K562 (cell line): ENCODE results near the gene CASKIN1. TPM values are rescaled to one million over a fixed set of nuclear protein-coding genes. Genes with fewer than 3 reads are reported as not detected.
A peak's percentile ranks its signal among the peaks of the same experiment; 100 is the strongest.

Source experiments
- ATAC-seq: fragments of 200-7000 bp; cut with Tn5 transposase; 3 replicates; pipeline ENCODE4 v1.9.1; 2020; ENCODE audit warnings: moderate library complexity
- BruUV-seq: library from RNA; stranded (reverse); fragments of 400-500 nt; replicated peaks from 2 replicates; lab custom pipeline; 2021; lab: Mats Ljungman, UMichigan
- CTCF ChIA-PET: fragments of 300-600 bp; formaldehyde crosslinking; extraction: SDS; loops from one replicate; lab custom pipeline; 2021; ENCODE audit warnings: low intra/inter-chr PET ratio; lab: Yijun Ruan, JAX
- POLR2A ChIA-PET: fragments of 300-600, 350-650 bp; sonication (Branson Sonifier 250); formaldehyde crosslinking; extraction: SDS; loops from one replicate; lab custom pipeline; 2021; ENCODE audit warnings: antibody characterized with exemption, inconsistent platforms; lab: Yijun Ruan, JAX
- DNase-seq, 4 experiments: peaks; one replicate each; pipeline versions ENCODE4 v3.0.0 to v3.0.0-alpha.2; 2011 to 2018; ENCODE audit warnings: low spot score in 3 of 4, mixed read lengths in 3 of 4; ENCODE audit errors: extremely low read depth in 1 of 4
- FAIRE-seq: peaks from 2 replicates; lab custom pipeline; 2011; peaks lifted over from hg19 to GRCh38; lab: Jason Lieb, UNC
- H2AFZ ChIP-seq: 2 replicates; pipeline ENCODE4 v1.6.0; 2011; ENCODE audit warnings: low read depth, low read length, control low read depth, inconsistent platforms
- H3K27ac ChIP-seq: fragments of 200-600 bp; 3 replicates; pipeline ENCODE4 v1.8.0; 2011; ENCODE audit warnings: low read depth, mild to moderate bottlenecking, control low read depth, inconsistent platforms, low read length, moderate library complexity, mixed read lengths; ENCODE audit errors: extremely low read depth
- H3K27me3 ChIP-seq, 2 experiments: fragments of 300-600 bp in 1 of 2; 2 replicates in 1 of 2; 3 replicates in 1 of 2; pipeline versions ENCODE4 v1.6.0 to v1.8.0; 2011; ENCODE audit warnings: inconsistent platforms in 2 of 2, low read length in 2 of 2, mild to moderate bottlenecking in 1 of 2, mixed read lengths in 1 of 2, moderate library complexity in 1 of 2; ENCODE audit not compliant: control insufficient read depth in 2 of 2, insufficient read depth in 2 of 2
- H3K36me3 ChIP-seq: fragments of 300-600 bp; 3 replicates; pipeline ENCODE4 v1.8.0; 2011; ENCODE audit warnings: mild to moderate bottlenecking, low read length, inconsistent platforms; ENCODE audit not compliant: control insufficient read depth, insufficient read depth
- H3K4me1 ChIP-seq, 2 experiments: fragments of 200-600 bp in 1 of 2; replicated peaks in 1 of 2; 2 replicates in 1 of 2; 3 replicates in 1 of 2; pipeline versions ENCODE4 v1.5.1 to v1.8.0; 2011; ENCODE audit warnings: inconsistent platforms in 2 of 2, low read length in 2 of 2, mild to moderate bottlenecking in 1 of 2, mixed read lengths in 1 of 2, moderate library complexity in 1 of 2; ENCODE audit not compliant: control insufficient read depth in 2 of 2, insufficient read depth in 2 of 2
- H3K4me2 ChIP-seq: 2 replicates; pipeline ENCODE4 v1.6.1; 2011; ENCODE audit warnings: low read length, control low read depth, inconsistent platforms, mixed read lengths; ENCODE audit not compliant: insufficient read depth
- H3K4me3 ChIP-seq: fragments of 200-600 bp; sonication (generic), shearing (Covaris generic); 2 replicates; pipeline ENCODE4 v1.5.1; 2016; ENCODE audit warnings: control low read depth, inconsistent platforms
- H3K79me2 ChIP-seq: fragments of 200-600 bp; 3 replicates; pipeline ENCODE4 v1.8.0; 2011; ENCODE audit warnings: low read length, inconsistent platforms; ENCODE audit not compliant: control insufficient read depth, insufficient read depth
- H3K9ac ChIP-seq, 2 experiments: 2 replicates each; pipeline versions ENCODE4 v1.6.0 to v1.6.1; 2011; ENCODE audit warnings: low read depth in 2 of 2, low read length in 2 of 2, control low read depth in 1 of 2, inconsistent platforms in 1 of 2, mild to moderate bottlenecking in 1 of 2, mixed read lengths in 1 of 2; ENCODE audit not compliant: insufficient read depth in 1 of 2
- H3K9me1 ChIP-seq: one replicate; pipeline ENCODE4 v1.6.0; 2011; ENCODE audit warnings: inconsistent platforms, mild to moderate bottlenecking, low read length, moderate library complexity; ENCODE audit not compliant: control insufficient read depth, insufficient read depth
- H3K9me3 ChIP-seq: replicated peaks from 2 replicates; pipeline ENCODE4 v1.5.1; 2011; ENCODE audit warnings: low read depth, low read length, inconsistent platforms; ENCODE audit not compliant: control insufficient read depth, insufficient read depth
- H4K20me1 ChIP-seq: replicated peaks from 2 replicates; pipeline ENCODE4 v1.6.1; 2011; ENCODE audit warnings: low read length, inconsistent platforms, mixed read lengths; ENCODE audit not compliant: control insufficient read depth, insufficient read depth
- ADNP ChIP-seq: fragments of 200-800 bp; sonication (Bioruptor generic); IDR thresholded peaks from 2 replicates; pipeline ENCODE4 v1.6.1; 2016; ENCODE audit warnings: missing genetic modification characterization, missing compliant biosample characterization
- CBX1 ChIP-seq: sonication (generic); IDR thresholded peaks from 2 replicates; pipeline ENCODE4 v1.6.1; 2016; ENCODE audit warnings: antibody characterized with exemption, low read depth, mild to moderate bottlenecking
- CHD2 ChIP-seq: IDR thresholded peaks from 2 replicates; pipeline ENCODE4 v1.6.1; 2011; ENCODE audit warnings: low read depth, low read length
- ERF ChIP-seq: fragments of 450-650 bp; formaldehyde crosslinking; IDR thresholded peaks from 2 replicates; pipeline ENCODE4 v1.4.0; 2020; ENCODE audit warnings: mild to moderate bottlenecking, mixed read lengths
- GTF2F1 ChIP-seq: IDR thresholded peaks from 2 replicates; pipeline ENCODE4 v1.6.1; 2011; ENCODE audit warnings: low read depth, low read length, improper control_type of control experiment
- HBP1 ChIP-seq: fragments of 450-650 bp; formaldehyde crosslinking; IDR thresholded peaks from 2 replicates; pipeline ENCODE4 v1.4.0; 2022; ENCODE audit warnings: missing genetic modification characterization
- MBD2 ChIP-seq: sonication (generic); IDR thresholded peaks from 2 replicates; pipeline ENCODE4 v1.6.1; 2016; ENCODE audit warnings: low read depth, borderline replicate concordance
- POLR2G ChIP-seq: fragments of 200-400 bp; formaldehyde crosslinking; IDR thresholded peaks from 2 replicates; pipeline ENCODE4 v1.6.1; 2017; ENCODE audit warnings: low read depth, mild to moderate bottlenecking, antibody characterized with exemption, low read length, moderate library complexity
- SNRNP70 ChIP-seq: fragments of 200-400 bp; formaldehyde crosslinking; optimal IDR thresholded peaks from 2 replicates; pipeline ENCODE3; 2017; ENCODE audit warnings: low read depth, low read length
- TFAP4 ChIP-seq: sonication (generic); formaldehyde crosslinking; IDR thresholded peaks from 2 replicates; pipeline ENCODE4 v1.8.0; 2022; ENCODE audit warnings: missing genetic modification reagents, mild to moderate bottlenecking, moderate library complexity, borderline replicate concordance
- ZBTB5 ChIP-seq: fragments of 450-650 bp; IDR thresholded peaks from 2 replicates; pipeline ENCODE4 v1.6.1; 2017; ENCODE audit warnings: antibody characterized with exemption
- ZFX ChIP-seq: sonication (generic); formaldehyde crosslinking; IDR thresholded peaks from 2 replicates; pipeline ENCODE4 v1.8.0; 2022; ENCODE audit warnings: mild to moderate bottlenecking, missing genetic modification reagents, moderate library complexity
- ZNF511 ChIP-seq: sonication (generic); formaldehyde crosslinking; IDR thresholded peaks from 2 replicates; pipeline ENCODE4 v1.8.0; 2022; ENCODE audit warnings: mild to moderate bottlenecking, missing genetic modification reagents
- WGBS: fragments of 100-300 bp; shearing (Covaris generic); methylation state at CpG from one replicate; pipeline ENCODE4 v1.1.6; 2016; ENCODE audit warnings: low coverage, mixed read lengths; ENCODE audit not compliant: insufficient coverage; ENCODE audit errors: missing lambda C conversion rate; 5-methylcytosine and 5-hydroxymethylcytosine counted together
- in situ Hi-C: fragments of 300-500 bp; cut with MboI; formaldehyde crosslinking; loops from 4 replicates; pipeline ENCODE4 v1.15.0; 2018; ENCODE audit warnings: inconsistent platforms, mixed read lengths
- intact Hi-C: fragments of 100-400 bp; cut with micrococcal nuclease; formaldehyde crosslinking; loops from 2 replicates; pipeline ENCODE4 v1.14.2; 2022
- polyA plus RNA-seq, 8 experiments: library from polyadenylated mRNA; depleted of rRNA in 4 of 8; stranded (reverse) in 5 of 8; unstranded in 3 of 8; fragments of >200 nt; fragmentation: Nextera tagmentation in 2 of 8; fragmentation: Illumina TruSeq in 1 of 8; extraction: Ambion mirVana in 2 of 8; extraction: Trizol in 1 of 8; gene quantifications; 2 replicates each; pipeline versions ENCODE4 v1.2.1 to v1.2.3, GENCODE V29; 2011 to 2014; ENCODE audit warnings: inconsistent platforms in 1 of 8, missing spikeins in 1 of 8
- total RNA-seq, 7 experiments: library from RNA; depleted of rRNA in 6 of 7; stranded (reverse); fragments of >200 nt in 6 of 7; fragmentation: Illumina TruSeq in 2 of 7; extraction: Trizol in 2 of 7; gene quantifications; 2 replicates each; pipeline versions ENCODE4 v1.2.1 to v1.2.3, GENCODE V29; 2011 to 2021; ENCODE audit warnings: low replicate concordance in 1 of 7
- TF ChIP-seq, protein P1 (sequence below): sonication (generic); formaldehyde crosslinking; IDR thresholded peaks from 2 replicates; pipeline ENCODE4 v1.8.0; 2022; ENCODE audit warnings: missing genetic modification reagents, mild to moderate bottlenecking, borderline replicate concordance
- TF ChIP-seq, protein P2 (sequence below): fragments of 450-650 bp; conservative IDR thresholded peaks from 2 replicates; pipeline ENCODE4 v1.6.1; 2016; ENCODE audit warnings: missing genetic modification characterization, low read depth, mild to moderate bottlenecking, missing compliant biosample characterization, moderate library complexity

CASKIN1 gene
- total and polyA plus RNA-seq, 9 of the 15 experiments (the other 6 are each of a cell fraction or from before 2014, with no cell fraction given) = 0.15 to 4.5 (median 1.5) TPM; not detected in 2

GRCh38 chr16:2211923-2212347 lies 15.5 kb upstream of the CASKIN1 start:
- POLR2A ChIA-PET = interaction anchor here (0.6 to 2.1 kb wide), 9 partner anchors 8 to 273 kb away, joined by 3 to 12 read pairs (median 5); partner anchors contain the start of genes E4F1 and TRAF7
- Histone ChIP-seq H3K4me2 (peak overlapping the region; percentile 87; the same call in 1 of the 2 replicates), H3K27ac (no peak overlapping the region)
- TF ChIP-seq ZNF511 (0 out of 2 replicates have a peak, but pooled peaks have one; percentile 31), ADNP (tag) (no peak), ZBTB5 (no peak), CBX1 (0 out of 2 replicates have a peak, but pooled peaks have one; percentile 19), HBP1 (CRISPR knock-in tag) (no peak), SNRNP70 (peak; percentile 20), ZFX (CRISPR knock-in tag) (0 out of 2 replicates have a peak, but pooled peaks have one; percentile 2), ERF (CRISPR knock-in tag) (no peak), TFAP4 (CRISPR knock-in tag) (0 out of 2 replicates have a peak, but pooled peaks have one; percentile 23), POLR2G (peak; percentile 70), MBD2 (no peak), CHD2 (no peak), GTF2F1 (no peak)
- TF ChIP-seq, protein P1, sequence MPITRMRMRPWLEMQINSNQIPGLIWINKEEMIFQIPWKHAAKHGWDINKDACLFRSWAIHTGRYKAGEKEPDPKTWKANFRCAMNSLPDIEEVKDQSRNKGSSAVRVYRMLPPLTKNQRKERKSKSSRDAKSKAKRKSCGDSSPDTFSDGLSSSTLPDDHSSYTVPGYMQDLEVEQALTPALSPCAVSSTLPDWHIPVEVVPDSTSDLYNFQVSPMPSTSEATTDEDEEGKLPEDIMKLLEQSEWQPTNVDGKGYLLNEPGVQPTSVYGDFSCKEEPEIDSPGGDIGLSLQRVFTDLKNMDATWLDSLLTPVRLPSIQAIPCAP = no peak
- TF ChIP-seq, protein P2, sequence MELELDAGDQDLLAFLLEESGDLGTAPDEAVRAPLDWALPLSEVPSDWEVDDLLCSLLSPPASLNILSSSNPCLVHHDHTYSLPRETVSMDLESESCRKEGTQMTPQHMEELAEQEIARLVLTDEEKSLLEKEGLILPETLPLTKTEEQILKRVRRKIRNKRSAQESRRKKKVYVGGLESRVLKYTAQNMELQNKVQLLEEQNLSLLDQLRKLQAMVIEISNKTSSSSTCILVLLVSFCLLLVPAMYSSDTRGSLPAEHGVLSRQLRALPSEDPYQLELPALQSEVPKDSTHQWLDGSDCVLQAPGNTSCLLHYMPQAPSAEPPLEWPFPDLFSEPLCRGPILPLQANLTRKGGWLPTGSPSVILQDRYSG (tag) = no peak

More at GRCh38 chr16:2211923-2212347, 15.5 kb upstream of the CASKIN1 start:
- CTCF ChIA-PET = no interaction called here
- no peaks in the 10 kb centered on the region for H3K9me1 ChIP-seq
- H3K79me2 ChIP-seq = peaks cover 62% of the 10 kb centered on the region
- no peak overlapping the region for H2AFZ ChIP-seq
- no peak for FAIRE-seq
- no peaks in the 10 kb centered on the region for H3K9me3 ChIP-seq
- WGBS = 61% methylated on average over 11 of the region's 11 CpGs
- peak overlapping the region in 1 of 2 experiments; percentile 99; a peak in 2 of 4 replicates for H3K9ac ChIP-seq
- peaks cover 57% of the 10 kb centered on the region; the same call in 2 of the 3 replicates for H3K36me3 ChIP-seq
- intact Hi-C loops = no loop called here
- H3K4me3 ChIP-seq = peak overlapping the region; percentile 85; the same call in 1 of the 2 replicates
- peak in 1 of 4 experiments; percentile 41 for DNase-seq
- no peaks in the 10 kb centered on the region for H3K27me3 ChIP-seq
- no TSS peak for BruUV-seq
- in situ Hi-C loops = no loop called here
- H4K20me1 ChIP-seq = peaks cover 21% of the 10 kb centered on the region
- ATAC-seq = no peak
- peaks cover 24 to 83% of the 10 kb centered on the region in 2 experiments for H3K4me1 ChIP-seq
